ENCODE measurements around the gene WHRN.

DNA sequence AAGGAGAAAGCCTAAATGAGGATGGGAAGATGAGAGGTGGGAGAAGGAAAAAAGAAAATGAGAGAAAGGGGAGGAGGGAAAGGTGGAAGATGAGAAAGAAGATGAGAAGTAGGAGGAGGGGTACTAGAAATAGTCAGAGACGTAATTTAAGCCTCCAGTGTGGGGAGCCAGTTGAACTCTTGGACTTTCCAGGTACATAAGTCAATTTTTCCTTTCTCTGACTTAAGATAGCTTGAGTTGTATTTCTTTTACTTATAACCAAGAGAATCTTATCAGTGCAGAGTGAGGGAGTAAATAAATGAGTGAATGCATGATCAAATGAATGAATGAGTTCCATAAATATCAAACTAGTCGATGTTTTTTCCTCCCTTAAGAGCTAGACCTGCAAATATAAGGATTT lies 21.5 kb upstream of the WHRN start:
- TF ChIP-seq, protein P1, sequence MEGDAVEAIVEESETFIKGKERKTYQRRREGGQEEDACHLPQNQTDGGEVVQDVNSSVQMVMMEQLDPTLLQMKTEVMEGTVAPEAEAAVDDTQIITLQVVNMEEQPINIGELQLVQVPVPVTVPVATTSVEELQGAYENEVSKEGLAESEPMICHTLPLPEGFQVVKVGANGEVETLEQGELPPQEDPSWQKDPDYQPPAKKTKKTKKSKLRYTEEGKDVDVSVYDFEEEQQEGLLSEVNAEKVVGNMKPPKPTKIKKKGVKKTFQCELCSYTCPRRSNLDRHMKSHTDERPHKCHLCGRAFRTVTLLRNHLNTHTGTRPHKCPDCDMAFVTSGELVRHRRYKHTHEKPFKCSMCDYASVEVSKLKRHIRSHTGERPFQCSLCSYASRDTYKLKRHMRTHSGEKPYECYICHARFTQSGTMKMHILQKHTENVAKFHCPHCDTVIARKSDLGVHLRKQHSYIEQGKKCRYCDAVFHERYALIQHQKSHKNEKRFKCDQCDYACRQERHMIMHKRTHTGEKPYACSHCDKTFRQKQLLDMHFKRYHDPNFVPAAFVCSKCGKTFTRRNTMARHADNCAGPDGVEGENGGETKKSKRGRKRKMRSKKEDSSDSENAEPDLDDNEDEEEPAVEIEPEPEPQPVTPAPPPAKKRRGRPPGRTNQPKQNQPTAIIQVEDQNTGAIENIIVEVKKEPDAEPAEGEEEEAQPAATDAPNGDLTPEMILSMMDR (optimal IDR thresholded peaks at IDR 0.05 in 1 of 3, IDR thresholded peaks at IDR 0.05 in 1 of 3, conservative IDR thresholded peaks at IDR 0.05 in 1 of 3; ENCODE audit: extremely low read depth in 1 of 3, insufficient read depth in 2 of 3, low read length in 3 of 3) = no peak
- no peak for TF ChIP-seq EZH2 (IDR thresholded peaks at IDR 0.05; ENCODE audit: low read length)

All from keratinocyte (primary cell).